GM19193 (cell line): ENCODE measurements around the gene FNDC10.

Source experiments
- POLR2A ChIP-seq: IDR thresholded peaks from 4 replicates; pipeline ENCODE4 v1.6.1; 2011; ENCODE audit not compliant: insufficient read depth, insufficient read length; ENCODE audit errors: extremely low read depth

Gene FNDC10

DNA sequence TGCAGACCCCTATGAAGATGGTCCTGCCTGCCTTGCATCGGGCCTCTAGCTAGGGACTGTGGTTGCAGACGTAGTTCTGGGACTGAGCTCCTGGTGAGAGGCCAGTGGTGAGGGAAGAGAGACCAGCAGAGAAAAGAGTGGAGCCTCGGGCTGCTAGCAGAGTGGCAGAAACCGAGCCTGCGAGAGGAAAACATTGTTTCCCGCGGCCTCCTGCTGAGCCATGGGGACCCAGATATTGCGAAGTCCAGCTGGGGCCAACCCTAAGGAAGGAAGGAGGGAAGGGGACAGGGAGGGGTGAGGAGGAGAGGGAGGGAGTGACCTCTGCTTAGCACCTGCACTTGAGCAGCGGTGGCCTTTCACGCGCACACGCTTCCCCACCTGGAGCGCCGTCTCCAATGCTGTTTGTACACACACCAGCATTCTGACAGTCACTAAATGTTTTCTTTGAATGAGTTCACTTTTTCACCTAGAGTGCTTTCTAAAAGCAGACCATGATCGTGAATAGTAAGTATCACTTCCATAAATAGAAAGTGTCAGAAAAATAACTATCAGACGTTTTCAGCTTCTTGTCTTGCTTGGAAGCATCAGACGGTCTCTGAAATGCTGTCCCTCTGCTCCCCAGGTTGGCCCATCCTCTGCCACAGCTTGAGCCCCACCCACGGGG, 2.5 kb upstream of the FNDC10 start:
- TF ChIP-seq POLR2A: no peak

DNA sequence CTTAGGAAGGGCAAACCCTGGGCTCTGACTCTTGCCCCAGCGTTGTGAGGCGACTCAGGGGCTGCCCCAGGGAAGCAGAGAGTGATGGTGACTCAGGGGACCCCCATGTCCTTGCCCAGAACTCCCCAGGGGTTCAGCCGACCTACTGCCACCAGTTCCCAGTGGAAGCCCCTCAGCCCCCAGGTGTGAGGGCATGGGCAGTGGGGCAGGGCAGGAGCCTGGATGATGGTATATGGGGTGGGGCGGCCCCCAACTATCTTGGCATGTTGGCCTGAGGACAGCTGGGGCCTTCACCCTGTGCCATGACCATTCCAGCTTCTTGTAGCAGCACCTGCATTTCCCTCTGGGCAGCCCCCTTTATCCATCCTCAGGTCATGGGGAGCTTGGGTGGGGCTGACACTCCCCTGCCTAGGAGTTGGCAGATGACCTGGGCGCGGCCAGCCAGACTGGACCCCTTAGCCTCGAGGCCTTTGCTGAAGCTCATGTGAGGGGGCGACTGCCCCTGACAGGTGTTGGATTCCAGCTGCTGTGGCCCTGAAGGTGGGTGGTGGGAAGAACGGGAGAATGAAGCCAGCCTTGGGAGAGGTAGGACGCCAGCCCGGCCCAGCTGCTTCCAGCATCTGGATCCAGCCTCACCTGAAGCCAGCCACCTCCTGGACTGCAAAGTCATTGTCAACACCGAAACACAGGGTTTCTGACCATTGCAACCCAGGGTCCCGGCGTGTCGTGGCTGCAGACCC, 1.8 kb upstream of the FNDC10 start:
- TF ChIP-seq POLR2A: no peak

DNA sequence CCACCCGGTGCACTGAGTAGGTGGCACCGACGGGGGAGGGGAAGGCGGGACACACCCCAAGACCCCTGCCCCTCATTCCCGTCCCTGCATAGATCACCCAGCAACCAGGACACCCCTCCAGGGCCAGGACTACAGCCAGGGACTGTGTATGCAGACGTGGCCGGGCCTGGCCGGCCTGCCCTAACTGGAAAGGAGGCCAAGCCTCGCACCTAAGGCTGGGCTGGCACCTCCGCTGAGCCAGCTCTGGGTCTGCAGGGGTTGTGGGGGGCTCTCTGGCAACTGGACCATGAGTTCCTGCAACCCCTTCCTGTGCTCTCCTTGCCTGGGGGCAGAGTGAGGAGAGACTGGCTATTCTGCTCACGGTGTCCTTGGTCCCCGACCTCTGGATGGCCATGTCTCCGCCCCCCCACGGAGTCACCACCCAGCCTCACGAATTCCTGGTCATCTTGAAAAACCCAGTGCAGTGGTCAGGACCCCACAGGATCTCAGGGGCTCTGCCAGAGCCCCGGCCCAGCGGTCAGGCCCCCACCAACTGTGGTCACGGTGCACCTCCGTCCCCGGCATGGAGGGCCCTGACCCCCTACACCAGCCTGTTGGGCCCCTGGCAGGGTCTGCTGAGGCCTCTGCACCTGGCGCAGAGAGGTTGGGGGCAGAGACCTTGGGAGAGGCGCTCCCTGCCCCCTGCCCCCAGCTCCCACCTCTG, 1.1 kb upstream of the FNDC10 start:
- TF ChIP-seq POLR2A: no peak

DNA sequence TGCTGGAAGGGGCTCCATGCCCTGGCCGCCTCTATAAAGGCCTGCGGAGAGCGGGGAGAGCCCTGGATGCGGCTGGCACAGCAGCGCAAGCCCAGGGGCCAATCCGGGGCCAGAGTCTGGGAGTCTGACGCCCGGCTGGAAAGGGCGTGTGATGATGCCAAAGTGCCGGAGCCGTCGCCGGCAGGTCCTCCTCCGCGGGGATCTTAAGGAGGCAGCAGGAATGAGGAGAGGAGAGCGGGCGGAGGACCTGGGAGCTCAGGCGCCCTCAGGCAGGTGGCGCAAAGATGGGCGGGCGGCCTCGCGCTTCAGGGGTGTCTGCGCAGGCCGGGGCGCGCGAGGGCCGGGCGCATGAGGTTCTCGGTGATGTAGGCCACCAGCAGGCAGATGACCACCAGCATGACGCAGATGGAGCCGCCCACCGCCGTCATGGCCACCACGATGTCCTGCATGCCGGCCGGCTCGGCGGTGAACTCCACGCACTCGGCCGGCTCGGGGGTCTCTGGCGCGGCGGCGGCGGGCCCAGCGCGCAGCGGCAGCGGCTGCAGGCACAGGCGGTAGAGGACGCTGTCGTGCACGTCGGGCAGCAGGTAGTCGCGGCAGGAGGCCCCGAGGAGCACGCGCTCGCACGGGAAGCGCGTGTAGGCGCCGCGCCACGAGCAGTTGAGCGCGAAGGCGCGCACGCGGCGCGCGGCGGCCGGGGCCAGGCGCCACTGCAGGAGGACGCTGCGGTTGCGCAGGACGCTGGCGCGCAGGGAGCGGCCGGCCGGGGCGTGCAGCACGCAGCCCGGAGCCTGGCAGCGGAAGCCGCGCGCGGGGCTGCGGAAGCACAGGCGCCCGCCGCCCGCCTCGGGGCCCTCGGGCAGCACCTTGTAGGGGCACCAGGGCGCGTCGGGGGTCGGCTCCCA, 653 bp downstream of the FNDC10 start:
- no peak for TF ChIP-seq POLR2A

DNA sequence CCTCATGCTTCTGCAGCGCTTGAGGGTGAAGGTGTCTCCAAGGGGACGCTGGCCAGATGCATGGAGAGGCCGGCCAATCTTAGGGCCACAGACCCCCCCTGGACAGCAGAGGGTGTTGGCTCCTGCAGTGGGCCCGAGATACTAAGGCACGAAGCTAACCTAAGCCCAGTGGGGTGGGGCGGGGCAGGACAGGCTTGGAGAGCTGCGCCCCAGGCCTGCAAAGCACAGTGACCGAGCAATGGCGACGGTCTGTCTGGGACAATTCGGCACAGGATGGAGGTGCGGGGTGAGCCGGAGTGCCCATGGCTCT, 1.3 kb downstream of the FNDC10 start:
- no peak for TF ChIP-seq POLR2A

DNA sequence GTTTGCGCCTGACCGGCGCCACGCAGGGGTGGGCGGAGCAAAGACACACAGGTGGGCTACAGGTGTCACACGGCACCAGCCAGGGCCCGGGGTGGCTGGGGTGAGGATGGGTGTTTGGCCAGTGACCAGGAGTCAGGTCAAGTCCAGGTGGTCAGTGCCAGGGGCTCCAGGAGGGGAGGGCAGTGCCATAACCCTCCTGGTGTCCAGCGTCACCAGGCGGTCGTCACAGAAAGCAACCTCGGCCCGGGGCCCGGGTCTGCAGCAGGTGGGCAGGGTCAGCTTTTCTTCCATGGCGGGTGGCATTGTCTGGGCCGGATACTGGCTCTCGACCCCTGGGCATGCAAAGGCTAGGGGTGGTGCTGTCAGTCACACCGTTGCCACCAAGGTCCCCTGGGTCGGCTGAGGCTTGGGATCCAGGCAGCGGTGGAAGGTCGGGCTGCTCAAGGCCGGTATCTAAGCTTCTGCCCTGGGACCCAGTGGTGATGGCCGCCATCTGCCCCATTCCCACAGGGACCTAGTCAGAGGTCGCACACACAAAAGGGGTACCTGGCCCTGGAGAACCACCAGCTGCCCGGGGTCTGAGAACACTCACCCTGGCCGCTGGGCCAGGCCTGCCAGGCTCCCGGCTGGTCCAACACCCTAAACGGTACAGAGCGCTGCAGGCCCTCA, 1.8 kb downstream of the FNDC10 start:
- TF ChIP-seq POLR2A: no peak

DNA sequence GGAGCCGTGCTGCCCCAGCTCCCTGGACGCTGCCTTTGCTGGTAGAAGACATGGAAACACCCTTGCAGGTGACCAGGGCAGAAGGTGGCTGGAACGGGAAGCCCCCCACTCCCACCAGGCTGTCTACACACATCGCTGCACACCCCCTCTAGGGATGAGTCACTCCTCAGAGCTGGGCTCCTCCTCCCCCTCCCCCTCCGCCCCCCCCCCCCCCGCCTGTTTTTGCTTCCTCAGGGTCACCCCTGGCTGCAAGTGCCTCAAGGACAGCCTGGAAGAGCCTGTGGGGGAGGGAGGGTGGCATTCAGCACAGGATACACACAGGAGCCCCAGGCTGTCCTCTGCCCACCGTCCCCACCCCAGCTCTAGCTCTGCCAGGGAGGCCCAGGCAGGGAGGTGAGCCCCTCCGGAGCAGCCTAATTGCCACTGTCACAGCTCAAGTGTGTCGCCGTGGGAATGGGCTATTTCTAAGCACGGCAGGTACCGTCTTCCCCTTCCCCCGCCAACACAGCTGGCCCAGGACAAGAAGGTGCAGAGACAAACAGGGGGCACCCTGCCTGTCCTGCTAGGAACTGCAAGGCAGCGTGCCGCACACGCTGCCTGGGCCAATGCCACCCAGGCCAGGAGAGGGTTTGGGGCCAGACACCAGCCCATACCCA, 2.5 kb downstream of the FNDC10 start:
- TF ChIP-seq POLR2A: no peak

DNA sequence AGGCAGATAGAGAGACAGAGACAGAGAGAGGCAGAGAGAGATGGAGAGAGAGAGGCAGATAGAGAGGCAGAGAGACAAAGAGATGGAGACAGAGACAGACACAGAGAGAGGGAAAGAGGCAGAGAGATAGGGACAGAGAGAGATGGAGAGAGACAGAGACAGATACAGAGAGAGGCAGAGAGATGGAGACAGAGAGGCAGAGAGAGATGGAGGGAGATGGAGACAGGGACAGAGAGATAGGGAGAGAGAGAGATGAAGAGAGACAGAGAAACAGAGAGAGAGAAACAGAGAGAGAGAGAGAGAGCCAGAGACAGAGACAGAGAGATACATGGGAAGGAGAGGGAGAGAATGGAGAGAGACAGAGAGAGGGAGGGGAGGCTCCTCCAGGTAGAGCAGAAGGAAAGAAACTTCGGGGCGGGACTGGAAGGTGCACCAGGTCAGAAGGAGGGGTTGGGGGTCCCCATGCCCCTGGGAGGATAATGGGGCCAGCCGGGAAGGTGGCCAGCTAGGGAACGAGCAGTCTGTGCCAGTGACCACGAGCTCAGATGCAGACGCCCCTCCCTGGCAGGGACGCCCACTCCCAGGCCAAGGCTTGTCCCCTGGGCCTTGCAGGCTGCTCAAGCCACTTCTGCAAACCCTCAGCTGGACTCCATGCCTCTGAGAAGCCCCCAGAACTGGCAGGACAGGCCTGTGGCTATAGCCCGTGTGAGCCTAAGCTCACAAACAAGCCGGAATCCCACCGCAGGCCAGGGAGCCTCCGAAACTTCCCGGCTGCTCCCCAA, 3.3 kb downstream of the FNDC10 start:
- no peak for TF ChIP-seq POLR2A

DNA sequence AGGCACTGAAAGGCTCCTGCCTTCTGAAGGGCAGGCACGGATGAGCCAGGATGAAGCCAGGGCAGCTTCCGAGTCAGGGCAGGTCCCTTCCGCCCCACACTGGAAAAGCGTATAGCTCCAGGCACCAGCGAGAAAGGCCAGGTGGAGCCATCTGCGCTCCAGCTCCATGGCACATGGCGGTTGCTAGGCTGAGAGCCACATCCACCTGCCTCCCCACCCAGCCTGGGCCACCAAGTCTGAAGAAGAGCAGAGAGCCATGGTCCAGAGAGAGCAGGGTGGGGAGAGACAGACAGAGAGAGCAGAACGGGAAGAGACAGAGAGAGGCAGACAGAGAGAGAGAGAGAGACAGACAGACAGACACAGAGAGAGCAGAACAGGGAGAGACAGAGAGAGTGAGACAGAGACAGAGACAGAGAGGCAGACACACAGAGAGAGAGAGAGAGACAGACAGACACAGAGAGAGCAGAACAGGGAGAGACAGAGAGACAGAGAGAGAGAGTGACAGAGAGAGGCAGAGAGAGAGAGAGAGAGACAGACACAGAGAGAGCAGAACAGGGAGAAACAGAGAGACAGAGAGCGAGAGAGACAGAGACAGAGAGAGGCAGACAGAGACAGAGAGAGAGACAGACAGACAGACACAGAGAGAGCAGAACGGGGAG, 5.2 kb downstream of the FNDC10 start:
- TF ChIP-seq POLR2A: no peak

DNA sequence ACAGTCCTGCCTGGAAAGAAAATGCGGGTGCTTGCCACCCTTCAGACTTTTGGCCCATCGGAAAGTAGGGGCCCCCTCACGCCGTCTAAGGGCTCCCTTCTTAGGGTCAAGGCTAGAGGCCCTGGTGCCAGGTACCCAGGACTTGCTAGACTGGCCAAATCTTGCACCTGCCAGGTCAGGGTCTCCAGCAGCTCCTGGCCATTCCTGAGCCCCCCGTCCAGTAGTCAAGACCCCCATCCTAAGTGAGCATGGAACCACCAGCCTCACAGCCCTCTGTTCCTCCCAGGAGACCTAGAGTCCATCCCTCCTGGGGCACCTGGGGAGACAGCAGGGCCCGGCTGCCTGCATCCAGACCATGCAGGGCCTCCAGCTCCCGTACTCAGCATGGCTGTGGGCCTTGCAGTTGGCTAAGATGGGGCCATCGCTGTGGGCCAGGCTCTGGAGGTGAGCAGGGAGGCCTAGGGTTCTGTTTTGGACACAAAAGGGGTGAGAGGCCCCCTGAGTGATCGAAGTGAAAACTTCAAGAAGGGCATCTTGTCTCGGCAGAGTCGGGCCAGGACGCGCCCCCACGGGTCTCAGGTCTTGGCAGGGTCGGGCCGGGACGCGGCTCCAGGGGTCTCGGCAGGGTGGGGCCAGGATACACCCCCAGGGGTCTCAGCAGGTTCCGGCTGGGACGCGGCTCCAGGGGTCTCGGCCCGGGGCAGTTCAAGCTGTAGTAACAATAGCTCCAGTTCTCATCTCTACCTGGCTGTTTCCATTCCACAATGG, 5.9 kb downstream of the FNDC10 start:
- no peak for TF ChIP-seq POLR2A

DNA sequence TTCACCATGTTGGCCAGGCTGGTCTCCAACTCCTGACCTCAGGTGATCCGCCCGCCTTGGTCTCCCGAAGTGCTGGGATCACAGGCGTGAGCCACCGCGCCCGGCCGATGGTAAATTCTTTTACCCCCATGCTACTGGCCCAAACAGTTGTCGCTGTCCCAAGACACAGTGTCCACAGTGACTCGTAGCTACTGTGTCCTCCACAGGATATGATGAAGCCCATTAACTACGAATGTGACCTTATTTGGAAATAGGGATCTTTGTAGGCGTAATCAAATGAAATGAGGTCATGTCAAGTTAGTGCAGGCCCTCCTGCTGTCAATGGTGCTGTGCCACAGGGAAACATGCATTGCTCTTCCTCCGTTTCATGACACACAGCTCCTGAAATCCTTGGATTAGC, 8.5 kb downstream of the FNDC10 start:
- TF ChIP-seq POLR2A: no peak

DNA sequence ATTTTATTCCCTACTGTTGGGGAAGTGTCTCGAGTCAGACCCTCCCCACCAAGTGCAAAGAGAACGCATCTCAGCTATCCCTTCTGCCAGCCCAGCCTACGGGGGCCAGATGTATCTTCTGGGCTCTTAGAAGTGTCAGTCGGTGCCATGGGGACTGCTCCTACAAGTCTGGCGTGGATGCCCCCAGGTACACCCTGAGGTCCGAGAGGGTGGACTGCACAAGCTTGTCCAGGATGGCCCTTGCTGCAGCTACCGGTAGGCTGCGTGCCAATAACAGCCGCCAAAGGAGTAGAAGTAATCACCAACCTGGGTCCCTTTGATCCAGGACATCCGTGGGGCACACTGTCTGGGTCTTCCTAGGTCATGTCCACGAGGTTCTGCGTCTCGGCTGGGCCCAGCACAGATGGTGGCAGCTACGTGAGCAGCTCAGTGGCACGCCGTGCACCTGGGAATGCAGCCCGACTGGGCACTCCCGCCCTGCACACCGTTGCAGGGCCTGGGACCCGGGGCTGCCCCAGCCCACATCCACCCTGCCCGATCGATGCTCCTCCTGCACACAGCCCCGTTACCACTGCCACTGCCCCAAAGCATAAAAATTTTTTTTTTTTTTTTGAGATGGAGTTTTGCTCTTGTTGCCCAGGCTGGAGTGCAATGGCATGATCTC, 16.5 kb downstream of the FNDC10 start:
- TF ChIP-seq POLR2A: no peak
